H1 (cell line): ENCODE data around the gene DOCK8. TPM values are rescaled to one million over a fixed set of nuclear protein-coding genes. Genes with fewer than 3 reads are reported as not detected.

ENCODE experiments used
- CTCF ChIA-PET: fragments of 300-600 bp; sonication (Branson Sonifier 250); formaldehyde crosslinking; loops from one replicate; lab custom pipeline; 2021; ENCODE audit not compliant: partially characterized antibody; lab: Charles Lee
- POLR2A ChIA-PET: fragments of 300-600 bp; sonication (Branson Sonifier 250); formaldehyde crosslinking; loops from one replicate; lab custom pipeline; 2021; ENCODE audit warnings: inconsistent platforms; ENCODE audit not compliant: partially characterized antibody; lab: Charles Lee
- DNase-seq, 2 experiments: peaks; one replicate each; pipeline versions ENCODE4 v3.0.0 to v3.0.0-alpha.2; 2010 to 2022; ENCODE audit warnings: low spot score in 2 of 2, low read depth in 1 of 2, mixed read lengths in 1 of 2
- FAIRE-seq: peaks from 2 replicates; lab custom pipeline; 2011; peaks lifted over from hg19 to GRCh38; lab: Jason Lieb, UNC
- H2AFZ ChIP-seq: 2 replicates; pipeline ENCODE4 v1.8.1; 2012; ENCODE audit warnings: low read length, inconsistent platforms
- H2AK5ac ChIP-seq: 2 replicates; pipeline ENCODE4 v1.6.1; 2013; ENCODE audit warnings: low read depth, low read length
- H2BK120ac ChIP-seq: replicated peaks from 2 replicates; pipeline ENCODE3; 2013; ENCODE audit warnings: low read depth, low read length, inconsistent platforms
- H2BK12ac ChIP-seq: 2 replicates; pipeline ENCODE4 v1.6.1; 2013; ENCODE audit warnings: low read depth, low read length
- H2BK15ac ChIP-seq: 2 replicates; pipeline ENCODE4 v1.6.1; 2013; ENCODE audit warnings: low read length
- H2BK20ac ChIP-seq: 2 replicates; pipeline ENCODE4 v1.6.1; 2013; ENCODE audit warnings: low read length
- H2BK5ac ChIP-seq: 2 replicates; pipeline ENCODE4 v1.6.1; 2013; ENCODE audit warnings: low read depth, low read length
- H3K14ac ChIP-seq: 2 replicates; pipeline ENCODE4 v1.6.1; 2013; ENCODE audit warnings: inconsistent platforms; ENCODE audit not compliant: insufficient read length
- H3K18ac ChIP-seq: 2 replicates; pipeline ENCODE4 v1.6.1; 2013; ENCODE audit warnings: low read length; ENCODE audit errors: extremely low read depth
- H3K23ac ChIP-seq: 2 replicates; pipeline ENCODE4 v1.6.1; 2013; ENCODE audit warnings: inconsistent platforms; ENCODE audit not compliant: insufficient read length
- H3K23me2 ChIP-seq: 2 replicates; pipeline ENCODE4 v1.6.1; 2013; ENCODE audit warnings: low read depth, low read length
- H3K27ac ChIP-seq: 2 replicates; pipeline ENCODE4 v1.6.1; 2011; ENCODE audit warnings: low read depth, low read length, inconsistent platforms
- H3K27me3 ChIP-seq, 4 experiments: replicated peaks in 1 of 4; 1 replicate in 1 of 4; 2 replicates in 3 of 4; pipeline versions ENCODE4 v1.6.1 to v1.8.1; 2011 to 2013; ENCODE audit warnings: low read length in 3 of 4, mild to moderate bottlenecking in 3 of 4, inconsistent platforms in 2 of 4, mixed read lengths in 2 of 4, moderate library complexity in 1 of 4; ENCODE audit not compliant: control insufficient read depth in 3 of 4, insufficient read depth in 3 of 4; ENCODE audit errors: extremely low read depth in 1 of 4
- H3K36me3 ChIP-seq, 4 experiments: 2 replicates each; pipeline versions ENCODE4 v1.6.1 to v1.8.1; 2011 to 2013; ENCODE audit warnings: mild to moderate bottlenecking in 4 of 4, low read length in 3 of 4, moderate library complexity in 2 of 4, control low read depth in 1 of 4, inconsistent platforms in 1 of 4; ENCODE audit not compliant: insufficient read depth in 4 of 4, control insufficient read depth in 2 of 4
- H3K4ac ChIP-seq: replicated peaks from 2 replicates; pipeline ENCODE3; 2013; ENCODE audit warnings: low read length, low read depth, mixed read lengths, inconsistent platforms; ENCODE audit not compliant: insufficient read length
- H3K4me1 ChIP-seq, 4 experiments: replicated peaks in 1 of 4; 1 replicate in 1 of 4; 2 replicates in 3 of 4; pipeline versions ENCODE4 v1.6.1 to v1.8.1; 2011 to 2013; ENCODE audit warnings: low read length in 3 of 4, inconsistent platforms in 2 of 4, mixed read lengths in 1 of 4; ENCODE audit not compliant: insufficient read depth in 4 of 4, control insufficient read depth in 3 of 4
- H3K4me2 ChIP-seq, 2 experiments: 2 replicates each; pipeline versions ENCODE4 v1.6.1 to v1.8.1; 2011 to 2013; ENCODE audit warnings: low read depth in 2 of 2, low read length in 2 of 2, control low read depth in 1 of 2, inconsistent platforms in 1 of 2, mild to moderate bottlenecking in 1 of 2; ENCODE audit not compliant: insufficient read depth in 1 of 2
- H3K4me3 ChIP-seq, 4 experiments: fragments of 200-600, 300-600 bp in 1 of 4; sonication (generic), shearing (Covaris generic), sonication (Bioruptor Twin) in 1 of 4; 2 replicates each; pipeline versions ENCODE4 v1.5.1 to v1.8.1; 2011 to 2016; ENCODE audit warnings: low read length in 4 of 4, low read depth in 3 of 4, control low read depth in 2 of 4, inconsistent platforms in 2 of 4, mild to moderate bottlenecking in 2 of 4, mixed read lengths in 1 of 4, moderate library complexity in 1 of 4; ENCODE audit not compliant: insufficient read depth in 2 of 4; ENCODE audit errors: extremely low read depth in 1 of 4
- H3K56ac ChIP-seq: replicated peaks from 2 replicates; pipeline ENCODE3; 2013; ENCODE audit warnings: low read depth, mild to moderate bottlenecking, mixed read lengths, low read length, inconsistent platforms; ENCODE audit not compliant: insufficient read length
- H3K79me1 ChIP-seq: 2 replicates; pipeline ENCODE4 v1.6.1; 2013; ENCODE audit warnings: low read depth, low read length, control low read depth
- H3K79me2 ChIP-seq, 2 experiments: 2 replicates each; pipeline versions ENCODE4 v1.6.1 to v1.8.1; 2012 to 2013; ENCODE audit warnings: low read length in 2 of 2, mild to moderate bottlenecking in 2 of 2, inconsistent platforms in 1 of 2; ENCODE audit not compliant: insufficient read depth in 2 of 2, control insufficient read depth in 1 of 2
- H3K9ac ChIP-seq, 4 experiments: replicated peaks in 1 of 4; 1 replicate in 1 of 4; 2 replicates in 3 of 4; pipeline versions ENCODE4 v1.6.1 to v1.8.1; 2011 to 2013; ENCODE audit warnings: low read depth in 3 of 4, low read length in 3 of 4, control low read depth in 2 of 4, mild to moderate bottlenecking in 2 of 4, moderate library complexity in 2 of 4, inconsistent platforms in 1 of 4; ENCODE audit errors: extremely low read depth in 1 of 4
- H3K9me3 ChIP-seq, 2 experiments: 2 replicates each; pipeline versions ENCODE4 v1.6.1 to v1.8.1; 2012 to 2013; ENCODE audit warnings: mild to moderate bottlenecking in 2 of 2, moderate library complexity in 2 of 2, control low read depth in 1 of 2, inconsistent platforms in 1 of 2, low read depth in 1 of 2, low read length in 1 of 2, mixed read lengths in 1 of 2; ENCODE audit not compliant: insufficient read depth in 2 of 2
- H4K20me1 ChIP-seq, 2 experiments: replicated peaks in 1 of 2; 2 replicates each; pipeline versions ENCODE3 to v1.8.1; 2011 to 2013; ENCODE audit warnings: inconsistent platforms in 2 of 2, low read length in 2 of 2, mild to moderate bottlenecking in 1 of 2; ENCODE audit not compliant: insufficient read depth in 2 of 2, control insufficient read depth in 1 of 2
- H4K5ac ChIP-seq: 2 replicates; pipeline ENCODE4 v1.6.1; 2013; ENCODE audit warnings: low read length, low read depth, mixed read lengths, inconsistent platforms; ENCODE audit not compliant: insufficient read length
- H4K8ac ChIP-seq: 2 replicates; pipeline ENCODE4 v1.8.0; 2013; ENCODE audit warnings: mild to moderate bottlenecking, moderate library complexity, low read length, inconsistent platforms; ENCODE audit not compliant: insufficient read depth; ENCODE audit errors: extremely low read depth
- H4K91ac ChIP-seq: replicated peaks from 2 replicates; pipeline ENCODE3; 2013; ENCODE audit warnings: low read length, mixed read lengths, inconsistent platforms; ENCODE audit not compliant: insufficient read length
- ATF2 ChIP-seq: IDR thresholded peaks from 2 replicates; pipeline ENCODE4 v1.6.1; 2012; ENCODE audit warnings: low read length, inconsistent platforms
- CHD1 ChIP-seq: IDR thresholded peaks from 2 replicates; pipeline ENCODE4 v1.6.1; 2012; ENCODE audit warnings: low read depth, low read length, improper control_type of control experiment
- CREB1 ChIP-seq: IDR thresholded peaks from 2 replicates; pipeline ENCODE4 v1.6.1; 2012; ENCODE audit warnings: inconsistent platforms
- EZH2 ChIP-seq: fragments of 200-600 bp; sonication (generic); IDR thresholded peaks from 2 replicates; pipeline ENCODE4 v1.7.1; 2012; ENCODE audit warnings: low read depth, mild to moderate bottlenecking, moderate library complexity, low read length, inconsistent platforms; ENCODE audit not compliant: severe bottlenecking
- JUND ChIP-seq: IDR thresholded peaks from 2 replicates; pipeline ENCODE4 v1.6.1; 2011; ENCODE audit warnings: mild to moderate bottlenecking, improper control_type of control experiment, low read length
- KDM5A ChIP-seq: fragments of 200-600 bp; IDR thresholded peaks from 2 replicates; pipeline ENCODE4 v1.7.1; 2012; ENCODE audit warnings: mild to moderate bottlenecking, low read length, inconsistent platforms, mixed read lengths
- PHF8 ChIP-seq: fragments of 200-600 bp; sonication (generic); conservative IDR thresholded peaks from 2 replicates; pipeline ENCODE4 v1.7.1; 2012; ENCODE audit warnings: low read depth, mild to moderate bottlenecking, inconsistent platforms, low read length, moderate library complexity
- SIX5 ChIP-seq: IDR thresholded peaks from 2 replicates; pipeline ENCODE4 v1.6.1; 2011; ENCODE audit warnings: mild to moderate bottlenecking, low read depth, low read length
- SP2 ChIP-seq: IDR thresholded peaks from 2 replicates; pipeline ENCODE4 v1.6.1; 2012; ENCODE audit warnings: mild to moderate bottlenecking, low read length, inconsistent platforms
- SUZ12 ChIP-seq: fragments of 200-600 bp; sonication (generic); IDR thresholded peaks from 2 replicates; pipeline ENCODE4 v1.6.1; 2012; ENCODE audit warnings: mild to moderate bottlenecking, inconsistent platforms, low read length, moderate library complexity, mixed read lengths
- YY1 ChIP-seq: IDR thresholded peaks from 2 replicates; pipeline ENCODE4 v1.6.1; 2011; ENCODE audit warnings: low read depth, mild to moderate bottlenecking, low read length
- WGBS, 2 experiments: shearing (Covaris generic) in 1 of 2; methylation state at CpG; one replicate each; pipeline versions ENCODE4 v1.1.6 to v1.1.7; 2013 to 2015; ENCODE audit warnings: low lambda C conversion rate in 2 of 2, mixed read lengths in 2 of 2, inconsistent platforms in 1 of 2, low coverage in 1 of 2, missing lambda C conversion rate in 1 of 2; ENCODE audit not compliant: insufficient replicate concordance in 2 of 2, insufficient coverage in 1 of 2, insufficient read length in 1 of 2; ENCODE audit errors: extremely low coverage in 1 of 2, missing lambda C conversion rate in 1 of 2; 5-methylcytosine and 5-hydroxymethylcytosine counted together
- polyA plus RNA-seq, 7 experiments: library from polyadenylated mRNA; depleted of rRNA in 3 of 7; stranded (reverse) in 5 of 7; unstranded in 2 of 7; fragments of >200 nt in 5 of 7; fragments of 200-250 nt in 2 of 7; gene quantifications; 1 replicate in 5 of 7; 2 replicates in 1 of 7; 4 replicates in 1 of 7; pipeline versions ENCODE4 v1.2.1 to v1.2.3, GENCODE V29; 2011 to 2013; ENCODE audit warnings: missing spikeins in 2 of 7, mixed read lengths in 2 of 7
- total RNA-seq: library from RNA; stranded (reverse); fragmentation: NEBNext Ultra II Directional; extraction: Animal tissue kit (Norgen Biotek cat#: 25700); gene quantifications from 2 replicates; pipeline ENCODE4 v1.2.1, GENCODE V29; 2021

Gene DOCK8
- total and polyA plus RNA-seq, 2 of the 8 experiments (the other 6 are each of a cell fraction or from before 2014, with no cell fraction given): 0.57 to 2.0 TPM

GRCh38 chr9:426264-426663 is 211.6 kb downstream of the DOCK8 start:
- Histone ChIP-seq H3K79me2 (no peaks in the 10 kb centered on the region), H3K4ac (no peak overlapping the region), H3K27ac (no peak overlapping the region), H3K4me2 (no peak overlapping the region), H4K20me1 (no peaks in the 10 kb centered on the region), H3K9me3 (no peaks in the 10 kb centered on the region), H3K23me2 (no peaks in the 10 kb centered on the region), H4K5ac (no peak overlapping the region), H2BK12ac (no peak overlapping the region), H2BK120ac (no peak overlapping the region), H3K18ac (no peak overlapping the region), H3K23ac (no peak overlapping the region), H2AK5ac (no peak overlapping the region), H2BK15ac (no peak overlapping the region), H3K14ac (no peak overlapping the region), H4K8ac (no peak overlapping the region), H3K4me1 (peaks cover 0 to 3% (median 0%) of the 10 kb centered on the region in 4 experiments; a peak in 1 of 7 replicates), H2AFZ (peak overlapping the region; percentile 75; the same call in 1 of the 2 replicates), H3K4me3 (no peak overlapping the region), H4K91ac (no peak overlapping the region), H3K79me1 (no peaks in the 10 kb centered on the region), H3K9ac (no peak overlapping the region), H2BK20ac (no peak overlapping the region), H3K27me3 (no peaks in the 10 kb centered on the region), H3K56ac (no peak overlapping the region), H2BK5ac (no peak overlapping the region), H3K36me3 (no peaks in the 10 kb centered on the region)
- WGBS, 2 experiments: 92% methylated on average over 6 of the region's 6 CpGs; no CpG with 5 or more reads in 1 of the 2 experiments
- no peak for FAIRE-seq
- TF ChIP-seq ATF2 (no peak), SUZ12 (no peak), YY1 (no peak), CREB1 (no peak), JUND (no peak), CHD1 (no peak), KDM5A (no peak), PHF8 (no peak), SP2 (no peak), SIX5 (no peak), EZH2 (no peak)
- no peak for DNase-seq
- ChIA-PET POLR2A (no interaction called here), CTCF (interaction anchor here (0.7 to 0.9 kb wide), 2 partner anchors 40 to 60 kb away, joined by 3 read pairs; no protein-coding TSS in a partner anchor)
